Measurements from ENCODE around the gene MOG. TPM values are rescaled to one million over a fixed set of nuclear protein-coding genes. Genes with fewer than 3 reads are reported as not detected.

MOG gene
- total and polyA plus RNA-seq, 4 donors: not detected

- TF ChIP-seq, protein P1, sequence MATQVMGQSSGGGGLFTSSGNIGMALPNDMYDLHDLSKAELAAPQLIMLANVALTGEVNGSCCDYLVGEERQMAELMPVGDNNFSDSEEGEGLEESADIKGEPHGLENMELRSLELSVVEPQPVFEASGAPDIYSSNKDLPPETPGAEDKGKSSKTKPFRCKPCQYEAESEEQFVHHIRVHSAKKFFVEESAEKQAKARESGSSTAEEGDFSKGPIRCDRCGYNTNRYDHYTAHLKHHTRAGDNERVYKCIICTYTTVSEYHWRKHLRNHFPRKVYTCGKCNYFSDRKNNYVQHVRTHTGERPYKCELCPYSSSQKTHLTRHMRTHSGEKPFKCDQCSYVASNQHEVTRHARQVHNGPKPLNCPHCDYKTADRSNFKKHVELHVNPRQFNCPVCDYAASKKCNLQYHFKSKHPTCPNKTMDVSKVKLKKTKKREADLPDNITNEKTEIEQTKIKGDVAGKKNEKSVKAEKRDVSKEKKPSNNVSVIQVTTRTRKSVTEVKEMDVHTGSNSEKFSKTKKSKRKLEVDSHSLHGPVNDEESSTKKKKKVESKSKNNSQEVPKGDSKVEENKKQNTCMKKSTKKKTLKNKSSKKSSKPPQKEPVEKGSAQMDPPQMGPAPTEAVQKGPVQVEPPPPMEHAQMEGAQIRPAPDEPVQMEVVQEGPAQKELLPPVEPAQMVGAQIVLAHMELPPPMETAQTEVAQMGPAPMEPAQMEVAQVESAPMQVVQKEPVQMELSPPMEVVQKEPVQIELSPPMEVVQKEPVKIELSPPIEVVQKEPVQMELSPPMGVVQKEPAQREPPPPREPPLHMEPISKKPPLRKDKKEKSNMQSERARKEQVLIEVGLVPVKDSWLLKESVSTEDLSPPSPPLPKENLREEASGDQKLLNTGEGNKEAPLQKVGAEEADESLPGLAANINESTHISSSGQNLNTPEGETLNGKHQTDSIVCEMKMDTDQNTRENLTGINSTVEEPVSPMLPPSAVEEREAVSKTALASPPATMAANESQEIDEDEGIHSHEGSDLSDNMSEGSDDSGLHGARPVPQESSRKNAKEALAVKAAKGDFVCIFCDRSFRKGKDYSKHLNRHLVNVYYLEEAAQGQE (IDR thresholded peaks at IDR 0.05): no peak
- TF ChIP-seq MAX (IDR thresholded peaks at IDR 0.05): no peak
- TF ChIP-seq NR2F2 (IDR thresholded peaks at IDR 0.05): no peak
- TF ChIP-seq JUND (IDR thresholded peaks at IDR 0.05): no peak
Observed at GRCh38 chr6:29624520-29624961, 32.4 kb upstream of the MOG start (continued).

- Histone ChIP-seq H3K27ac (ENCODE audit: low read depth in 1 of 2, low read length in 2 of 2) (no peak overlapping the region), H3K9me3 (ENCODE audit: control insufficient read depth in 4 of 4, low read length in 3 of 4) (no peaks in the 10 kb centered on the region), H3K36me3 (ENCODE audit: control insufficient read depth in 4 of 4, insufficient read depth in 3 of 4, low read depth in 1 of 4, low read length in 3 of 4) (no peaks in the 10 kb centered on the region), H3K4me1 (ENCODE audit: control insufficient read depth in 4 of 4, insufficient read depth in 4 of 4, low read length in 3 of 4) (peaks cover 2 to 10% (median 7%) of the 10 kb centered on the region in 4 donors), H3K27me3 (ENCODE audit: control insufficient read depth in 4 of 4, insufficient read depth in 4 of 4, low read length in 3 of 4) (peaks cover 0 to 11% (median 0%) of the 10 kb centered on the region in 4 donors), H3K4me3 (ENCODE audit: low read depth in 1 of 3, low read length in 3 of 3) (no peak overlapping the region), H3K9ac (ENCODE audit: low read depth in 1 of 2, low read length in 2 of 2) (no peak overlapping the region)
- no peak for TF ChIP-seq HNF4G (IDR thresholded peaks at IDR 0.05)
- no peak for TF ChIP-seq YY1 (IDR thresholded peaks at IDR 0.05)
- no peak for TF ChIP-seq SP1 (IDR thresholded peaks at IDR 0.05)
- no peak for TF ChIP-seq TAF1 (conservative IDR thresholded peaks at IDR 0.05)
- no peak for TF ChIP-seq FOXA1 (IDR thresholded peaks at IDR 0.05)
- no peak for TF ChIP-seq RXRA (IDR thresholded peaks at IDR 0.05)
- TF ChIP-seq, protein P1 (IDR thresholded peaks at IDR 0.05): no peak
- no peak for TF ChIP-seq MAX (IDR thresholded peaks at IDR 0.05)
- TF ChIP-seq FOXA2 (IDR thresholded peaks at IDR 0.05): no peak
- TF ChIP-seq, protein P2, sequence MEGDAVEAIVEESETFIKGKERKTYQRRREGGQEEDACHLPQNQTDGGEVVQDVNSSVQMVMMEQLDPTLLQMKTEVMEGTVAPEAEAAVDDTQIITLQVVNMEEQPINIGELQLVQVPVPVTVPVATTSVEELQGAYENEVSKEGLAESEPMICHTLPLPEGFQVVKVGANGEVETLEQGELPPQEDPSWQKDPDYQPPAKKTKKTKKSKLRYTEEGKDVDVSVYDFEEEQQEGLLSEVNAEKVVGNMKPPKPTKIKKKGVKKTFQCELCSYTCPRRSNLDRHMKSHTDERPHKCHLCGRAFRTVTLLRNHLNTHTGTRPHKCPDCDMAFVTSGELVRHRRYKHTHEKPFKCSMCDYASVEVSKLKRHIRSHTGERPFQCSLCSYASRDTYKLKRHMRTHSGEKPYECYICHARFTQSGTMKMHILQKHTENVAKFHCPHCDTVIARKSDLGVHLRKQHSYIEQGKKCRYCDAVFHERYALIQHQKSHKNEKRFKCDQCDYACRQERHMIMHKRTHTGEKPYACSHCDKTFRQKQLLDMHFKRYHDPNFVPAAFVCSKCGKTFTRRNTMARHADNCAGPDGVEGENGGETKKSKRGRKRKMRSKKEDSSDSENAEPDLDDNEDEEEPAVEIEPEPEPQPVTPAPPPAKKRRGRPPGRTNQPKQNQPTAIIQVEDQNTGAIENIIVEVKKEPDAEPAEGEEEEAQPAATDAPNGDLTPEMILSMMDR (IDR thresholded peaks at IDR 0.05; ENCODE audit: low read depth, low read length, missing input control): no peak
- TF ChIP-seq RAD21 (IDR thresholded peaks at IDR 0.05): no peak
- no peak for TF ChIP-seq NR2F2 (IDR thresholded peaks at IDR 0.05)
- no peak for TF ChIP-seq EGR1 (IDR thresholded peaks at IDR 0.05; ENCODE audit: low read depth in 2 of 2)
- TF ChIP-seq ZBTB33 (IDR thresholded peaks at IDR 0.05): no peak
- no peak for TF ChIP-seq JUND (IDR thresholded peaks at IDR 0.05)
- TF ChIP-seq ATF3 (IDR thresholded peaks at IDR 0.05): no peak
- WGBS: 41% methylated on average over 7 of the region's 7 CpGs
- no peak for DNase-seq (ENCODE audit: low spot score)
Observed at GRCh38 chr6:29625337-29625930, 31.5 kb upstream of the MOG start.

Data from liver (tissue), 9 donors.